BJ (cell line): ENCODE measurements around the gene CFAP46. TPM values are rescaled to one million over a fixed set of nuclear protein-coding genes. Genes with fewer than 3 reads are reported as not detected.

Experiments
- CTCF ChIA-PET: fragments of 350-600 bp; formaldehyde crosslinking; extraction: SDS; loops from one replicate; lab custom pipeline; 2021; ENCODE audit warnings: antibody characterized with exemption, inconsistent platforms; lab: Yijun Ruan, JAX
- POLR2A ChIA-PET: fragments of 300-600 bp; sonication (Branson Sonifier 250); formaldehyde crosslinking; extraction: SDS; loops from one replicate; lab custom pipeline; 2021; ENCODE audit warnings: antibody characterized with exemption; lab: Charles Lee
- DNase-seq: peaks from one replicate; pipeline ENCODE4 v3.0.0-alpha.2; 2011; ENCODE audit warnings: low read depth
- H3K27me3 ChIP-seq: 2 replicates; pipeline ENCODE4 v1.6.0; 2011; ENCODE audit warnings: low read length; ENCODE audit not compliant: control insufficient read depth, insufficient read depth
- H3K36me3 ChIP-seq: 2 replicates; pipeline ENCODE4 v1.5.1; 2011; ENCODE audit warnings: low read length; ENCODE audit not compliant: control insufficient read depth, insufficient read depth
- H3K4me3 ChIP-seq: 2 replicates; pipeline ENCODE4 v1.5.1; 2011; ENCODE audit warnings: low read depth, mild to moderate bottlenecking, control low read depth, low read length
- polyA plus RNA-seq: library from polyadenylated mRNA; depleted of rRNA; stranded (reverse); fragments of >200 nt; gene quantifications from 2 replicates; pipeline ENCODE4 v1.2.3, GENCODE V29; 2011
- TF ChIP-seq, protein P1 (sequence below): IDR thresholded peaks from 2 replicates; pipeline ENCODE4 v1.5.1; 2011; ENCODE audit warnings: low read depth, mild to moderate bottlenecking, control low read depth, inconsistent platforms, low read length, moderate library complexity; ENCODE audit not compliant: insufficient read depth

CFAP46 gene
- polyA plus RNA-seq, 1 experiment: 1.8 TPM

DNA sequence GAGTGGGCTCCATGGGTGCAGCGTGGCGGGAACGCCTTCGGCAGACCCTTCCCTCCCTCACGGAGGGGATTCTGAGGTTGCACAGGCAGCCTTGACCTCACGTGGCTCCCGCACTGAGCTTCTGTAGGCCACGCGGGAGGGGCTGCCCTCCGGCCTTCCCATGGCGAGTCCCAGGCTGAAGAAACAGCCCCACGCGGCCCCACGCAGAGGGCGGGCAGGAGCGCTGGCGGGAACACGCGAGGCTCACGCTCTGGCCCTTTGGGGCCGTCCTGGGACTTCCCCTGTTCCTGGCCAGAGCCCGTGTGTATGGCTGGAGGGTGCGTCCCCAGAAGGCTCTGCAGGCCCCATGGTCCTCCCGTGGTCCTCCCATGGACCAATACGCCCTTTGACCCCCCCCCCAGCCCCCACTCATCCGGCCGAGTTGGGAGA lies 134.7 kb downstream of the CFAP46 start:
- Histone ChIP-seq H3K4me3 (no peak overlapping the region), H3K27me3 (peaks cover 5% of the 10 kb centered on the region; the same call in 1 of the 2 replicates), H3K36me3 (no peaks in the 10 kb centered on the region)
- DNase-seq: no peak
- ChIA-PET CTCF (no interaction called here), POLR2A (no interaction called here)
- TF ChIP-seq, protein P1, sequence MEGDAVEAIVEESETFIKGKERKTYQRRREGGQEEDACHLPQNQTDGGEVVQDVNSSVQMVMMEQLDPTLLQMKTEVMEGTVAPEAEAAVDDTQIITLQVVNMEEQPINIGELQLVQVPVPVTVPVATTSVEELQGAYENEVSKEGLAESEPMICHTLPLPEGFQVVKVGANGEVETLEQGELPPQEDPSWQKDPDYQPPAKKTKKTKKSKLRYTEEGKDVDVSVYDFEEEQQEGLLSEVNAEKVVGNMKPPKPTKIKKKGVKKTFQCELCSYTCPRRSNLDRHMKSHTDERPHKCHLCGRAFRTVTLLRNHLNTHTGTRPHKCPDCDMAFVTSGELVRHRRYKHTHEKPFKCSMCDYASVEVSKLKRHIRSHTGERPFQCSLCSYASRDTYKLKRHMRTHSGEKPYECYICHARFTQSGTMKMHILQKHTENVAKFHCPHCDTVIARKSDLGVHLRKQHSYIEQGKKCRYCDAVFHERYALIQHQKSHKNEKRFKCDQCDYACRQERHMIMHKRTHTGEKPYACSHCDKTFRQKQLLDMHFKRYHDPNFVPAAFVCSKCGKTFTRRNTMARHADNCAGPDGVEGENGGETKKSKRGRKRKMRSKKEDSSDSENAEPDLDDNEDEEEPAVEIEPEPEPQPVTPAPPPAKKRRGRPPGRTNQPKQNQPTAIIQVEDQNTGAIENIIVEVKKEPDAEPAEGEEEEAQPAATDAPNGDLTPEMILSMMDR: no peak

- Histone ChIP-seq H3K4me3 (no peak overlapping the region), H3K36me3 (no peaks in the 10 kb centered on the region), H3K27me3 (peaks cover 5% of the 10 kb centered on the region; the same call in 1 of the 2 replicates)
- TF ChIP-seq, protein P1: no peak
- CTCF ChIA-PET: interaction anchor here (1.4 kb wide), 1 partner anchor 12 kb away, joined by 4 read pairs; no protein-coding TSS in a partner anchor
- DNase-seq: no peak
- POLR2A ChIA-PET: no interaction called here
Observed at GRCh38 chr10:132806561-132807003, 135.8 kb downstream of the CFAP46 start.

GRCh38 chr10:132806110-132806509 lies 136.3 kb downstream of the CFAP46 start:
- CTCF ChIA-PET: interaction anchor here (1.1 to 1.4 kb wide), 3 partner anchors 12 to 151 kb away, joined by 3 to 4 read pairs (median 3); no protein-coding TSS in a partner anchor
- Histone ChIP-seq H3K4me3 (no peak overlapping the region), H3K36me3 (no peaks in the 10 kb centered on the region), H3K27me3 (peaks cover 5% of the 10 kb centered on the region; the same call in 1 of the 2 replicates)
- no peak for DNase-seq
- POLR2A ChIA-PET: no interaction called here
- TF ChIP-seq, protein P1: no peak

DNA sequence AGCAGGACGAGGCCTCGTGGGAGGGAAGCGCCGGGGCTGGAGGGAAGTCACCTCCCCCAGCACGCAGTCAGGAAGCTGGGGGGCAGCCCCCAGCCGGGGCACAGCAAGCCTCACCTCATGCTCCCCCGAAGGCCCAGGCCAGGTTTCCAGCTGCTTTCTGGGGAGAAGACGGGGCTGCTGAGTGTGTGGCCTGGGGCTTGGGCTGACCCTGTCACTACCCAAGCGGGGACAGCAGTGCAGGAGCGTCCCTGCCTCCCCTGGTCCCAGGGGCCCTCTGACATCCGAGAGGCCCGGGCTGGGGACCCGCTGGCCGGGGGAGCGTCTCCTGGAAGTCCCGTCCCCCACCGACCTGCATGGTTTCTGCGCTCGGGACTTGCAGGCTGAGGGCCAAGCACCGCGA lies 136.8 kb downstream of the CFAP46 start:
- POLR2A ChIA-PET: no interaction called here
- no peak for DNase-seq
- CTCF ChIA-PET: interaction anchor here (1.1 to 1.4 kb wide), 3 partner anchors 11 to 151 kb away, joined by 3 to 4 read pairs (median 3); no protein-coding TSS in a partner anchor

GRCh38 chr10:132804785-132805426 lies 137.5 kb downstream of the CFAP46 start:
- TF ChIP-seq, protein P1: no peak
- ChIA-PET POLR2A (no interaction called here), CTCF (interaction anchor here (1.1 kb wide), 2 partner anchors 17 to 150 kb away, joined by 3 read pairs; no protein-coding TSS in a partner anchor)
- no peak overlapping the region for H3K4me3 ChIP-seq
- H3K27me3 ChIP-seq: peaks cover 5% of the 10 kb centered on the region; the same call in 1 of the 2 replicates
- no peaks in the 10 kb centered on the region for H3K36me3 ChIP-seq
- DNase-seq: no peak

More for the DNA sequence above, 136.8 kb downstream of the CFAP46 start:
- TF ChIP-seq, protein P1: no peak
- no peak overlapping the region for H3K4me3 ChIP-seq
- H3K36me3 ChIP-seq: no peaks in the 10 kb centered on the region
- H3K27me3 ChIP-seq: peaks cover 5% of the 10 kb centered on the region; the same call in 1 of the 2 replicates
